ENCODE results near the gene NDUFA6. TPM values are rescaled to one million over a fixed set of nuclear protein-coding genes. Genes with fewer than 3 reads are reported as not detected.

Gene NDUFA6
- total and polyA plus RNA-seq, 2 of the 13 experiments (the other 11 are each of a cell fraction or from before 2014, with no cell fraction given), result 68.5 to 87.8 TPM

DNA sequence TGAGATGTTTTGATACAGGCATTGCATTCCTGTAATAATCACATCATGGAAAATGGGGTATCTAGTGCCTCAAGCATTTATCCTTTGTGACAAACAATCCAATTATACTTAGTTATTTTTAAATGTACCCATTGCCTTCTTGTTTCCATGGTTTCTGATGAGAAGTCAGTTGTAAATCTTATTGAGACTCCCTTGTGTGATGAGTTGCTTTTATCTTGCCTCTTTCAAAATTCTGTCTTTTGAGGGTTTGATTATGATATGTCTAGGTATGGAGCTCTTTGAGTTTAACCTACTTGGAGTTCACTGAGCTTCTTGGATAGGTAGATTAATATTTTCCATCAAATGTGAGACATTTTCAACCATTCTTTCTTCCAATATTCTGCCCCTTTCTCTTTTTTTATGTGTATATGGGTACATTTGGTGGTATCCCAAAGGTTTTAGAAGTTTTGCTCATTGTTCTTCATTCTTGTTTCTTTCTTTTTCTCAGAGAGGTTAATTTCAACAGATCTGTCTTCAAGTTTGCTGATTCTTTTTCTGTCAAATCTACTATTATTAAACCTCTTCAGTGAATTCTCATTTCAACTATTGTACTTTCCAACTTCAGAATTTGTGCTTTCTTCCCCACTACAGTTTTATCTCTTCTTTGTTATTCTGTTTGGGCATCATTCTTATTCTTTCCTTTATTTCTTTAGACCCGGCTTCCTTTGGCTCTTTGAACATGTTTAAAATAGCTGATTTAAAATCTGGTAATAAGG lies 33.6 kb downstream of the NDUFA6 start:
- in situ Hi-C loops (cut with HindIII; ENCODE audit: extremely low pct_ligation_motif_present, low pct_unique_long_range_greater_than_20kb) (no loop called here), intact Hi-C loops (cut with micrococcal nuclease; ENCODE audit: unreplicated experiment) (no loop called here)
- FAIRE-seq (no peak), ATAC-seq (no peak), DNase-seq (ENCODE audit: low spot score) (no peak)
- CTCF ChIA-PET (ENCODE audit: low intra/inter-chr PET ratio, low total read pairs), result no interaction called here
- 91% methylated on average over 1 of the region's 1 CpG for WGBS (ENCODE audit: low lambda C conversion rate)
- Histone ChIP-seq H3K79me2 (ENCODE audit: insufficient read depth, low read length) (no peaks in the 10 kb centered on the region), H3K9ac (ENCODE audit: insufficient read depth, low read depth, low read length) (no peak overlapping the region), H4K20me1 (ENCODE audit: insufficient read depth, low read length) (no peaks in the 10 kb centered on the region), H3K27me3 (ENCODE audit: control insufficient read depth in 1 of 2, insufficient read depth in 2 of 2, low read length in 2 of 2) (no peaks in the 10 kb centered on the region), H3K4me3 (replicated peaks in 1 of 3; ENCODE audit: insufficient read depth in 1 of 3, low read depth in 2 of 3, low read length in 3 of 3) (no peak overlapping the region), H3K9me3 (ENCODE audit: low read length) (peaks cover 11% of the 10 kb centered on the region), H2AFZ (ENCODE audit: low read length) (no peak overlapping the region), H3K36me3 (replicated peaks in 1 of 2; ENCODE audit: control insufficient read depth in 1 of 2, insufficient read depth in 2 of 2, low read length in 2 of 2) (peaks cover 5 to 6% of the 10 kb centered on the region in 2 experiments; a peak in 3 of 5 replicates), H3K4me1 (ENCODE audit: insufficient read depth, low read length) (no peaks in the 10 kb centered on the region), H3K4me2 (ENCODE audit: low read depth, low read length) (no peak overlapping the region), H3K27ac (ENCODE audit: extremely low read length, insufficient read depth, low read length) (no peak overlapping the region)
- POLR2A ChIA-PET, result no interaction called here
- TSS peak; percentile 39 for BruUV-seq (replicated peaks)
- TF ChIP-seq KDM4B (CRISPR knock-in tag; IDR thresholded peaks at IDR 0.05) (no peak), ZNF317 (CRISPR knock-in tag; IDR thresholded peaks at IDR 0.05) (peak; percentile 97), ZNF160 (CRISPR knock-in tag; IDR thresholded peaks at IDR 0.05) (peak; percentile 78; the same call in 1 of the 2 replicates)

DNA sequence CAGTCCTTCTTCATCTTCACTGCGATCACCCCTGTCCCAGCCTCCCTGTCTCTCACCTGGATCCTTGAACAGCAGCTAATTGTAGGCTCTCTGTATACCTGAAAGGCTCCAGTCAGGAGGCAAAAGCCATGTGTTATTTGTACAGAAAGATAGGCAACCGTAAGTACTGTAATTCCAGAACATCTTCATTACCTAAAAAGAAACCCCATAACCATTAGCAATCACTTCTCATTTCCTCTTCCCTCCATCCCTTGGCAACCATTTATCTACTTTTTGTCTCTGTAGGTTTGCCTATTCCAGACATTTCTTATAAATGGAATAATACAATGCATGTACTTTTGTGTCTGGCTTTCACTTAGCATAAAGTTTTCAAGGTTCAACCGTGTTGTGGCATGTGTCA lies 37.8 kb downstream of the NDUFA6 start:
- DNase-seq (ENCODE audit: low spot score) (no peak), ATAC-seq (no peak), FAIRE-seq (no peak)
- Histone ChIP-seq H3K27me3 (ENCODE audit: control insufficient read depth in 1 of 2, insufficient read depth in 2 of 2, low read length in 2 of 2) (no peaks in the 10 kb centered on the region), H3K9ac (ENCODE audit: insufficient read depth, low read depth, low read length) (no peak overlapping the region), H3K36me3 (replicated peaks in 1 of 2; ENCODE audit: control insufficient read depth in 1 of 2, insufficient read depth in 2 of 2, low read length in 2 of 2) (no peaks in the 10 kb centered on the region), H2AFZ (ENCODE audit: low read length) (no peak overlapping the region), H3K4me1 (ENCODE audit: insufficient read depth, low read length) (no peaks in the 10 kb centered on the region), H3K9me3 (ENCODE audit: low read length) (peaks cover 11% of the 10 kb centered on the region), H3K4me3 (replicated peaks in 1 of 3; ENCODE audit: insufficient read depth in 1 of 3, low read depth in 2 of 3, low read length in 3 of 3) (no peak overlapping the region), H3K4me2 (ENCODE audit: low read depth, low read length) (no peak overlapping the region), H3K27ac (ENCODE audit: extremely low read length, insufficient read depth, low read length) (no peak overlapping the region), H4K20me1 (ENCODE audit: insufficient read depth, low read length) (no peaks in the 10 kb centered on the region), H3K79me2 (ENCODE audit: insufficient read depth, low read length) (no peaks in the 10 kb centered on the region)
- CTCF ChIA-PET (ENCODE audit: low intra/inter-chr PET ratio, low total read pairs), result no interaction called here
- intact Hi-C loops (cut with micrococcal nuclease; ENCODE audit: unreplicated experiment) (no loop called here), in situ Hi-C loops (cut with HindIII; ENCODE audit: extremely low pct_ligation_motif_present, low pct_unique_long_range_greater_than_20kb) (no loop called here)
- 38% methylated on average over 3 of the region's 3 CpGs for WGBS (ENCODE audit: low lambda C conversion rate)
- POLR2A ChIA-PET, result no interaction called here
- no TSS peak for BruUV-seq (replicated peaks)
- TF ChIP-seq, protein P1, sequence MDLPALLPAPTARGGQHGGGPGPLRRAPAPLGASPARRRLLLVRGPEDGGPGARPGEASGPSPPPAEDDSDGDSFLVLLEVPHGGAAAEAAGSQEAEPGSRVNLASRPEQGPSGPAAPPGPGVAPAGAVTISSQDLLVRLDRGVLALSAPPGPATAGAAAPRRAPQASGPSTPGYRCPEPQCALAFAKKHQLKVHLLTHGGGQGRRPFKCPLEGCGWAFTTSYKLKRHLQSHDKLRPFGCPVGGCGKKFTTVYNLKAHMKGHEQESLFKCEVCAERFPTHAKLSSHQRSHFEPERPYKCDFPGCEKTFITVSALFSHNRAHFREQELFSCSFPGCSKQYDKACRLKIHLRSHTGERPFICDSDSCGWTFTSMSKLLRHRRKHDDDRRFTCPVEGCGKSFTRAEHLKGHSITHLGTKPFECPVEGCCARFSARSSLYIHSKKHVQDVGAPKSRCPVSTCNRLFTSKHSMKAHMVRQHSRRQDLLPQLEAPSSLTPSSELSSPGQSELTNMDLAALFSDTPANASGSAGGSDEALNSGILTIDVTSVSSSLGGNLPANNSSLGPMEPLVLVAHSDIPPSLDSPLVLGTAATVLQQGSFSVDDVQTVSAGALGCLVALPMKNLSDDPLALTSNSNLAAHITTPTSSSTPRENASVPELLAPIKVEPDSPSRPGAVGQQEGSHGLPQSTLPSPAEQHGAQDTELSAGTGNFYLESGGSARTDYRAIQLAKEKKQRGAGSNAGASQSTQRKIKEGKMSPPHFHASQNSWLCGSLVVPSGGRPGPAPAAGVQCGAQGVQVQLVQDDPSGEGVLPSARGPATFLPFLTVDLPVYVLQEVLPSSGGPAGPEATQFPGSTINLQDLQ (CRISPR knock-in tag; IDR thresholded peaks at IDR 0.05), result no peak
- TF ChIP-seq ZNF30 (CRISPR knock-in tag; IDR thresholded peaks at IDR 0.05), result no peak
- TF ChIP-seq ZNF550 (CRISPR knock-in tag; IDR thresholded peaks at IDR 0.05; ENCODE audit: borderline replicate concordance), result no peak
- no peak for TF ChIP-seq MXI1 (IDR thresholded peaks at IDR 0.05; ENCODE audit: borderline replicate concordance, low read depth, low read length)
- no peak for TF ChIP-seq CAMTA2 (CRISPR knock-in tag; IDR thresholded peaks at IDR 0.05; ENCODE audit: borderline replicate concordance)
- no peak for TF ChIP-seq MBD4 (IDR thresholded peaks at IDR 0.05; ENCODE audit: borderline replicate concordance, low read length)
- no peak for TF ChIP-seq BHLHE40 (IDR thresholded peaks at IDR 0.05; ENCODE audit: low read length)
- TF ChIP-seq KDM4B (CRISPR knock-in tag; IDR thresholded peaks at IDR 0.05), result no peak
- no peak for TF ChIP-seq ZNF776 (CRISPR knock-in tag; IDR thresholded peaks at IDR 0.05)
- TF ChIP-seq FOSL1 (CRISPR knock-in tag; IDR thresholded peaks at IDR 0.05; ENCODE audit: borderline replicate concordance), result no peak

Measured in HepG2 (cell line).